ENCODE data around the gene DIP2C.

DNA sequence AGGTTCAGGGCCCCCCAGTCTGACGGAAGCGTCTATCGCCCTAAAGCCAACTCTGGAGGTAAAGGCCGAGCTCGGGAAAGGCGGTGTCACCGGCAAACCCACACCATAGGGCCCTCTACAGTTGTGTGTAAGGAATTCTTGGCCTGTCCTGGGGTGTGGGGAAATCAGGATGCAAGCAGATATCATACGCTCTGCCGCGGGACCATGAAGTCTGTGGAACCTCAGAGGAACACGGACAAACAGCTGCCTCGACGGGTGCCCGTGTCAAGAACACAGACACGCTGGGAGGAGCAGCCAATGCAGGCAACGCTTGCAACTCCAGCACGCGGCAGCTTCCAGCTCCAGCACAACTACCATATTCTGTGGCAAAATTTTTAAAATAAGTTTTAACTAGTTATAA is 157.9 kb downstream of the DIP2C start:
- TF ChIP-seq, protein P1, sequence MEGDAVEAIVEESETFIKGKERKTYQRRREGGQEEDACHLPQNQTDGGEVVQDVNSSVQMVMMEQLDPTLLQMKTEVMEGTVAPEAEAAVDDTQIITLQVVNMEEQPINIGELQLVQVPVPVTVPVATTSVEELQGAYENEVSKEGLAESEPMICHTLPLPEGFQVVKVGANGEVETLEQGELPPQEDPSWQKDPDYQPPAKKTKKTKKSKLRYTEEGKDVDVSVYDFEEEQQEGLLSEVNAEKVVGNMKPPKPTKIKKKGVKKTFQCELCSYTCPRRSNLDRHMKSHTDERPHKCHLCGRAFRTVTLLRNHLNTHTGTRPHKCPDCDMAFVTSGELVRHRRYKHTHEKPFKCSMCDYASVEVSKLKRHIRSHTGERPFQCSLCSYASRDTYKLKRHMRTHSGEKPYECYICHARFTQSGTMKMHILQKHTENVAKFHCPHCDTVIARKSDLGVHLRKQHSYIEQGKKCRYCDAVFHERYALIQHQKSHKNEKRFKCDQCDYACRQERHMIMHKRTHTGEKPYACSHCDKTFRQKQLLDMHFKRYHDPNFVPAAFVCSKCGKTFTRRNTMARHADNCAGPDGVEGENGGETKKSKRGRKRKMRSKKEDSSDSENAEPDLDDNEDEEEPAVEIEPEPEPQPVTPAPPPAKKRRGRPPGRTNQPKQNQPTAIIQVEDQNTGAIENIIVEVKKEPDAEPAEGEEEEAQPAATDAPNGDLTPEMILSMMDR (IDR thresholded peaks at IDR 0.05): no peak
- no peak for TF ChIP-seq POLR2A (IDR thresholded peaks at IDR 0.05)
